SH-SY5Y (cell line): Measurements from ENCODE around the gene PLS1.

Experiments
- GATA2 ChIP-seq: IDR thresholded peaks from 2 replicates; pipeline ENCODE4 v1.6.1; 2011; ENCODE audit warnings: mild to moderate bottlenecking, low read depth, low read length
- GATA3 ChIP-seq: IDR thresholded peaks from 2 replicates; pipeline ENCODE4 v1.6.1; 2011; ENCODE audit warnings: low read depth, mild to moderate bottlenecking, low read length, moderate library complexity

- TF ChIP-seq GATA2 (no peak), GATA3 (no peak)
Observed at GRCh38 chr3:142601713-142602112, 5.5 kb downstream of the PLS1 start.
